ENCODE results near the gene TCERG1L.
"Not testable (repeated sequence)": the region's sequence is repeated elsewhere in the genome, so short reads cannot be mapped to it uniquely, and the experiment has no call there.

Gene TCERG1L

GRCh38 chr10:131155218-131155875 lies 156.2 kb downstream of the TCERG1L start:
- TF ChIP-seq ZNF274 (IDR thresholded peaks at IDR 0.05; ENCODE audit: low read depth, low read length) = no peak

GRCh38 chr10:131154306-131155025 lies 157.1 kb downstream of the TCERG1L start:
- no peak overlapping the region for H3K4me3 ChIP-seq (ENCODE audit: low read length)
- TF ChIP-seq ZNF274 (IDR thresholded peaks at IDR 0.05; ENCODE audit: low read depth, low read length) = no peak

More at GRCh38 chr10:131155218-131155875, 156.2 kb downstream of the TCERG1L start:
- no peak overlapping the region for H3K4me3 ChIP-seq (ENCODE audit: low read length)

GRCh38 chr10:131152456-131152855 lies 159.1 kb downstream of the TCERG1L start:
- H3K4me3 ChIP-seq (ENCODE audit: low read length) = not testable (repeated sequence)

GRCh38 chr10:131150126-131150525 lies 161.4 kb downstream of the TCERG1L start:
- no peak overlapping the region for H3K4me3 ChIP-seq (ENCODE audit: low read length)
- TF ChIP-seq ZNF274 (IDR thresholded peaks at IDR 0.05; ENCODE audit: low read depth, low read length) = no peak

GRCh38 chr10:131149586-131149985 lies 161.9 kb downstream of the TCERG1L start:
- H3K4me3 ChIP-seq (ENCODE audit: low read length) = no peak overlapping the region
- TF ChIP-seq ZNF274 (IDR thresholded peaks at IDR 0.05; ENCODE audit: low read depth, low read length) = no peak

- TF ChIP-seq ZNF274 (IDR thresholded peaks at IDR 0.05; ENCODE audit: low read depth, low read length) = no peak
- H3K4me3 ChIP-seq (ENCODE audit: low read length) = no peak overlapping the region
Observed at GRCh38 chr10:131149111-131149510, 162.4 kb downstream of the TCERG1L start.

GRCh38 chr10:131148270-131148669 lies 163.3 kb downstream of the TCERG1L start:
- no peak for TF ChIP-seq ZNF274 (IDR thresholded peaks at IDR 0.05; ENCODE audit: low read depth, low read length)
- no peak overlapping the region for H3K4me3 ChIP-seq (ENCODE audit: low read length)

- no peak for TF ChIP-seq ZNF274 (IDR thresholded peaks at IDR 0.05; ENCODE audit: low read depth, low read length)
- no peak overlapping the region for H3K4me3 ChIP-seq (ENCODE audit: low read length)
Observed at GRCh38 chr10:131147301-131147975, 164.1 kb downstream of the TCERG1L start.

GRCh38 chr10:131146790-131147189 lies 164.7 kb downstream of the TCERG1L start:
- no peak for TF ChIP-seq ZNF274 (IDR thresholded peaks at IDR 0.05; ENCODE audit: low read depth, low read length)
- H3K4me3 ChIP-seq (ENCODE audit: low read length) = no peak overlapping the region

- H3K4me3 ChIP-seq (ENCODE audit: low read length) = no peak overlapping the region
- TF ChIP-seq ZNF274 (IDR thresholded peaks at IDR 0.05; ENCODE audit: low read depth, low read length) = no peak
Observed at GRCh38 chr10:131145756-131146155, 165.8 kb downstream of the TCERG1L start.

- H3K4me3 ChIP-seq (ENCODE audit: low read length) = no peak overlapping the region
- TF ChIP-seq ZNF274 (IDR thresholded peaks at IDR 0.05; ENCODE audit: low read depth, low read length) = no peak
Observed at GRCh38 chr10:131144711-131145375, 166.7 kb downstream of the TCERG1L start.

GRCh38 chr10:131144196-131144595 lies 167.3 kb downstream of the TCERG1L start:
- no peak overlapping the region for H3K4me3 ChIP-seq (ENCODE audit: low read length)
- no peak for TF ChIP-seq ZNF274 (IDR thresholded peaks at IDR 0.05; ENCODE audit: low read depth, low read length)

GRCh38 chr10:131143425-131144165 lies 167.9 kb downstream of the TCERG1L start:
- no peak overlapping the region for H3K4me3 ChIP-seq (ENCODE audit: low read length)
- no peak for TF ChIP-seq ZNF274 (IDR thresholded peaks at IDR 0.05; ENCODE audit: low read depth, low read length)

Measured in GM08714 (cell line).